GM20000 (cell line): Measurements from ENCODE around the gene TRAPPC4.

Source experiments
- DNase-seq: peaks from one replicate; pipeline ENCODE4 v3.0.0; 2012; ENCODE audit warnings: low spot score
- TF ChIP-seq, protein P1 (sequence below): IDR thresholded peaks from 2 replicates; pipeline ENCODE4 v1.5.1; 2012; ENCODE audit warnings: mild to moderate bottlenecking, control low read depth; ENCODE audit errors: extremely low read depth, missing control alignments

Gene TRAPPC4

DNA sequence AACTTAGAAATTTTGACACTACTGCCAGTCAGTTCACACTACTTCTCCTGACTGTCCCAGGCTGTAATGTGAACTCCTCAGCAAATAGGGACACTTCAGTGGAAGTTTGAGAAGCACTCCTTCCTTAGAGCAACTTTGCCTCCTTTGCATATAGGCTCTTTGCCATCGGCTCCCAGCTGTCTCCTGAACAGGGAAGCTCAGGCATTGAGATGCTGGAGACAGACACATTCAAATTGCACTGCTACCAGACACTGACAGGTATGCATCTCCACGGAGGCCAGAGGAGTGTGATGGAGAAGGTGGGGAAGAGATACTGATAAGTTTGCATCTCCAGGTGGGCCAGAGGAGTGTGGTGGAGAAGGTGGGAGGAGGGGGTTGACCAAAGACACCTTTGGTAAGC is 1.4 kb downstream of the TRAPPC4 start:
- TF ChIP-seq, protein P1, sequence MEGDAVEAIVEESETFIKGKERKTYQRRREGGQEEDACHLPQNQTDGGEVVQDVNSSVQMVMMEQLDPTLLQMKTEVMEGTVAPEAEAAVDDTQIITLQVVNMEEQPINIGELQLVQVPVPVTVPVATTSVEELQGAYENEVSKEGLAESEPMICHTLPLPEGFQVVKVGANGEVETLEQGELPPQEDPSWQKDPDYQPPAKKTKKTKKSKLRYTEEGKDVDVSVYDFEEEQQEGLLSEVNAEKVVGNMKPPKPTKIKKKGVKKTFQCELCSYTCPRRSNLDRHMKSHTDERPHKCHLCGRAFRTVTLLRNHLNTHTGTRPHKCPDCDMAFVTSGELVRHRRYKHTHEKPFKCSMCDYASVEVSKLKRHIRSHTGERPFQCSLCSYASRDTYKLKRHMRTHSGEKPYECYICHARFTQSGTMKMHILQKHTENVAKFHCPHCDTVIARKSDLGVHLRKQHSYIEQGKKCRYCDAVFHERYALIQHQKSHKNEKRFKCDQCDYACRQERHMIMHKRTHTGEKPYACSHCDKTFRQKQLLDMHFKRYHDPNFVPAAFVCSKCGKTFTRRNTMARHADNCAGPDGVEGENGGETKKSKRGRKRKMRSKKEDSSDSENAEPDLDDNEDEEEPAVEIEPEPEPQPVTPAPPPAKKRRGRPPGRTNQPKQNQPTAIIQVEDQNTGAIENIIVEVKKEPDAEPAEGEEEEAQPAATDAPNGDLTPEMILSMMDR = no peak
- DNase-seq = no peak

DNA sequence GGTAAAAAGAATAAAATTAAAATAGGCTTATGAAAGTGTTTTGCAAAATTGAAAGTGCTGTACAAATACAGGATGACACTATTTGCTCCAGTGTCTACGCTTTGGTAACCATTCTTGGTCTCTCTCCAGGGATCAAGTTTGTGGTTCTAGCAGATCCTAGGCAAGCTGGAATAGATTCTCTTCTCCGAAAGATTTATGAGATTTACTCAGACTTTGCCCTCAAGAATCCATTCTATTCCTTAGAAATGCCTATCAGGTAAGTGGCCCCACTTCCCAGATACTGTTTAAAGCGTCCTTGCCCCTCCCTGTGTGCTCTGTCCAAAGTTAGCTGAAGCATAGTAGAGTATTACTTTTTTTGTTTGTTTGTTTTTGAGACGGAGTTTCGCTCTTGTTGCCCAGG is 3.1 kb downstream of the TRAPPC4 start:
- DNase-seq = no peak
- TF ChIP-seq, protein P1 = no peak

GRCh38 chr11:119023741-119024140 is 5.2 kb downstream of the TRAPPC4 start:
- TF ChIP-seq, protein P1 = no peak

DNA sequence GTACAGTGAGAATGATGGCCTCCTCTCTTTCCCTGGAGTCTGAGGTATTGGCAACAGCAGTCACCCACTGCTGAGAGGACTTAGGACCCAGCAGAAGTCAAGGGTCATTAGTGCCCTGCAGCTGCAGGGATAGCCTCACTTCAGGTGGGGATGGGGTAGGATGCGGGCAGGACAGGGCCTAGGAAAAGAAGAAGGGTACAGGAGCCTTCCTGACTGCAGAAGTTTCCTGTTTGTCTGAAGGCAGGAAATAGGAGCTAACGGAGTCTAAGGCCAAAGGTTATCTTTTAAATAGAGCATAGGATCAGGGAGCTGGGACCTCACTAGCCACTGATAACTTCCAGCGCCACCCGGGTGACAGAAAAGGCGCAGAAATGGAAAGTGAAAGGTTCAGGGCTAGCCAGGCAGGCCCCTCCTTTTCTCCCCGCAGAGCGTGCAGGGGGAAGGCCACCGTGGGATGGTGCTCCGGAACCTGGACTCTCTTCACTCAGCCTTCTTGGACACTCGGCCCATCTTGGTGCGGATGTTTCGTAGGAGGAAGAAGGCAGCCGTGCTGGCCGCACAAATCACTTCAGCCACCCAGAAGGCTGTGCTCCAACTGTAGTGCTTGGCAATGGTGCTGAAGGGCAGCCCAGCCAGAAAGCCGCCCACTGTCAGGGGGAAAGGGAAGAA is 6.0 kb downstream of the TRAPPC4 start:
- TF ChIP-seq, protein P1 = no peak
- DNase-seq = no peak

More at GRCh38 chr11:119023741-119024140, 5.2 kb downstream of the TRAPPC4 start:
- DNase-seq = no peak

- DNase-seq = no peak
- TF ChIP-seq, protein P1 = no peak
Observed at GRCh38 chr11:119025099-119025473, 6.5 kb downstream of the TRAPPC4 start.

- DNase-seq = no peak
- TF ChIP-seq, protein P1 = no peak
Observed at GRCh38 chr11:119025541-119025940, 7.0 kb downstream of the TRAPPC4 start.

- TF ChIP-seq, protein P1 = no peak
- DNase-seq = no peak
Observed at GRCh38 chr11:119025978-119026766, 7.6 kb downstream of the TRAPPC4 start.
